ENCODE data around the gene RANBP10. TPM values are rescaled to one million over a fixed set of nuclear protein-coding genes. Genes with fewer than 3 reads are reported as not detected.

The RANBP10 gene
- total and polyA plus RNA-seq, 2 experiments from 2014 or later = 9.0 to 13.6 TPM

GRCh38 chr16:67679935-67680897 is 126.1 kb downstream of the RANBP10 start:
- H3K27me3 Mint-ChIP-seq (ENCODE audit: insufficient read depth, low read depth, poor library complexity) = peaks cover 9% of the 10 kb centered on the region
- DNase-seq (ENCODE audit: low spot score) (no peak), ATAC-seq (no peak)
- Histone ChIP-seq H3K4me3 (no peak overlapping the region), H3K9me2 (ENCODE audit: insufficient read depth) (no peaks in the 10 kb centered on the region), H3K4me1 (ENCODE audit: insufficient read depth) (no peaks in the 10 kb centered on the region), H3K27ac (ENCODE audit: low read depth) (no peak overlapping the region), H2AFZ (no peak overlapping the region), H3F3A (replicated peaks; ENCODE audit: low read depth) (no peaks in the 10 kb centered on the region), H3K79me2 (replicated peaks; ENCODE audit: insufficient read depth) (no peaks in the 10 kb centered on the region), H4K20me1 (replicated peaks; ENCODE audit: insufficient read depth) (peaks cover 12% of the 10 kb centered on the region), H3K27me3 (ENCODE audit: insufficient read depth) (no peaks in the 10 kb centered on the region), H3K4me2 (no peak overlapping the region), H3K36me3 (ENCODE audit: insufficient read depth) (no peaks in the 10 kb centered on the region; the same call in 1 of the 2 replicates)
- TF ChIP-seq EZH2phosphoT487 (IDR thresholded peaks at IDR 0.05; ENCODE audit: unreplicated experiment) = no peak
- no peak for TF ChIP-seq REST (IDR thresholded peaks at IDR 0.05; ENCODE audit: unreplicated experiment)
- TF ChIP-seq STAT1 (IDR thresholded peaks at IDR 0.05; ENCODE audit: unreplicated experiment) = no peak
- TF ChIP-seq ZNF114 (CRISPR knock-in tag; IDR thresholded peaks at IDR 0.05) = no peak
- TF ChIP-seq NANOG (IDR thresholded peaks at IDR 0.05; ENCODE audit: borderline replicate concordance) = no peak
- TF ChIP-seq ZNF462 (CRISPR knock-in tag; IDR thresholded peaks at IDR 0.05) = no peak
- TF ChIP-seq JUNB (IDR thresholded peaks at IDR 0.05; ENCODE audit: unreplicated experiment) = no peak
- no peak for TF ChIP-seq POLR2AphosphoS5 (IDR thresholded peaks at IDR 0.05; ENCODE audit: low read depth)
- TF ChIP-seq CTCF (conservative IDR thresholded peaks at IDR 0.05; ENCODE audit: low read depth in 2 of 2) = no peak
- TF ChIP-seq CREB1 (CRISPR knock-in tag; IDR thresholded peaks at IDR 0.05; ENCODE audit: low read depth) = no peak
- TF ChIP-seq ZNF331 (CRISPR knock-in tag; IDR thresholded peaks at IDR 0.05; ENCODE audit: low read depth) = no peak
- H3K4me1 Mint-ChIP-seq = no peaks in the 10 kb centered on the region
- no peak overlapping the region for H3K4me3 Mint-ChIP-seq
- no peaks in the 10 kb centered on the region for H3K9me3 Mint-ChIP-seq
- H3K36me3 Mint-ChIP-seq (ENCODE audit: low read depth) = peaks cover 14% of the 10 kb centered on the region; the same call in 2 of the 3 replicates
- H3K27ac Mint-ChIP-seq = no peak overlapping the region; the same call in 1 of the 2 replicates
